IMR-90 (cell line): ENCODE results near the gene ADH6.

Experiments
- CEBPB ChIP-seq: IDR thresholded peaks from 2 replicates; pipeline ENCODE4 v1.6.1; 2012; ENCODE audit warnings: low read depth, low read length, improper control_type of control experiment
- CTCF ChIP-seq: conservative IDR thresholded peaks from 2 replicates; pipeline ENCODE4 v1.5.1; 2012; ENCODE audit warnings: mild to moderate bottlenecking, low read depth, low read length, improper control_type of control experiment
- ELK1 ChIP-seq: fragments of 150-350 bp; IDR thresholded peaks from 2 replicates; pipeline ENCODE4 v1.6.1; 2016; ENCODE audit warnings: low read depth, mild to moderate bottlenecking, low read length, moderate library complexity, borderline replicate concordance

- no peak for TF ChIP-seq CEBPB
- no peak for TF ChIP-seq CTCF
- TF ChIP-seq ELK1, result no peak
These were observed 3.5 kb downstream of the ADH6 start for GRCh38 chr4:99215521-99215920.
